HepG2 (cell line): ENCODE results near the gene SLC15A5. TPM values are rescaled to one million over a fixed set of nuclear protein-coding genes. Genes with fewer than 3 reads are reported as not detected.

Experiments used
- ATAC-seq: fragments of 200-7000 bp; cut with Tn5 transposase; 3 replicates; pipeline ENCODE4 v1.9.1; 2020; ENCODE audit warnings: mild to moderate bottlenecking, moderate library complexity
- BruUV-seq: library from RNA; stranded (reverse); fragments of 400-500 nt; replicated peaks from 2 replicates; lab custom pipeline; 2021; lab: Mats Ljungman, UMichigan
- CTCF ChIA-PET: fragments of 300-600 bp; formaldehyde crosslinking; extraction: SDS; loops from one replicate; lab custom pipeline; 2021; ENCODE audit warnings: low total read pairs, inconsistent platforms, low intra/inter-chr PET ratio; lab: Yijun Ruan, JAX
- POLR2A ChIA-PET: fragments of 350-600 bp; sonication (Branson Sonifier 250); formaldehyde crosslinking; loops from one replicate; lab custom pipeline; 2020; ENCODE audit warnings: antibody characterized with exemption, inconsistent platforms; lab: Yijun Ruan, JAX
- DNase-seq: peaks from one replicate; pipeline ENCODE4 v3.0.0-alpha.2; 2015; ENCODE audit warnings: low spot score
- FAIRE-seq: peaks from 3 replicates; lab custom pipeline; 2011; peaks lifted over from hg19 to GRCh38; lab: Jason Lieb, UNC
- H2AFZ ChIP-seq: one replicate; pipeline ENCODE4 v1.6.1; 2011; ENCODE audit warnings: low read length, inconsistent platforms
- H3K27ac ChIP-seq: fragments of 300-600 bp; 3 replicates; pipeline ENCODE4 v1.8.0; 2011; ENCODE audit warnings: mixed run types, mild to moderate bottlenecking, mixed read lengths, low read length, inconsistent platforms; ENCODE audit not compliant: insufficient read depth; ENCODE audit errors: extremely low read length
- H3K27me3 ChIP-seq, 2 experiments: fragments of 200-600 bp in 1 of 2; 2 replicates in 1 of 2; 3 replicates in 1 of 2; pipeline versions ENCODE4 v1.6.0 to v1.8.0; 2011; ENCODE audit warnings: low read length in 2 of 2, mild to moderate bottlenecking in 2 of 2, moderate library complexity in 2 of 2, inconsistent platforms in 1 of 2; ENCODE audit not compliant: insufficient read depth in 2 of 2, control insufficient read depth in 1 of 2
- H3K36me3 ChIP-seq, 2 experiments: fragments of 200-600 bp in 1 of 2; replicated peaks in 1 of 2; 2 replicates in 1 of 2; 3 replicates in 1 of 2; pipeline versions ENCODE4 v1.5.1 to v1.8.0; 2011; ENCODE audit warnings: low read length in 2 of 2, inconsistent platforms in 1 of 2; ENCODE audit not compliant: insufficient read depth in 2 of 2, control insufficient read depth in 1 of 2
- H3K4me1 ChIP-seq: 2 replicates; pipeline ENCODE4 v1.5.1; 2012; ENCODE audit warnings: low read length, inconsistent platforms; ENCODE audit not compliant: insufficient read depth
- H3K4me2 ChIP-seq: 2 replicates; pipeline ENCODE4 v1.6.0; 2011; ENCODE audit warnings: low read depth, low read length, inconsistent platforms
- H3K4me3 ChIP-seq, 3 experiments: fragments of 200-600 bp in 1 of 3; sonication (generic), shearing (Covaris generic) in 1 of 3; replicated peaks in 1 of 3; 2 replicates each; pipeline ENCODE4 v1.5.1; 2011 to 2016; ENCODE audit warnings: low read length in 3 of 3, inconsistent platforms in 2 of 3, low read depth in 2 of 3, mild to moderate bottlenecking in 2 of 3, control low read depth in 1 of 3, mixed read lengths in 1 of 3; ENCODE audit not compliant: insufficient read depth in 1 of 3
- H3K79me2 ChIP-seq: one replicate; pipeline ENCODE4 v1.6.1; 2011; ENCODE audit warnings: low read length, inconsistent platforms; ENCODE audit not compliant: insufficient read depth
- H3K9ac ChIP-seq: 2 replicates; pipeline ENCODE4 v1.6.0; 2011; ENCODE audit warnings: mild to moderate bottlenecking, low read depth, low read length, inconsistent platforms; ENCODE audit not compliant: insufficient read depth
- H3K9me3 ChIP-seq: 2 replicates; pipeline ENCODE4 v1.5.1; 2012; ENCODE audit warnings: mild to moderate bottlenecking, low read length
- H4K20me1 ChIP-seq: 2 replicates; pipeline ENCODE4 v1.6.0; 2011; ENCODE audit warnings: inconsistent platforms, mild to moderate bottlenecking, low read length, moderate library complexity; ENCODE audit not compliant: insufficient read depth
- HNRNPL ChIP-seq: fragments of 200-400 bp; formaldehyde crosslinking; IDR thresholded peaks from 2 replicates; pipeline ENCODE4 v1.6.1; 2017; ENCODE audit warnings: mild to moderate bottlenecking, low read depth, low read length
- LCORL ChIP-seq, 2 experiments: fragments of 450-650 bp in 1 of 2; sonication (generic) in 1 of 2; formaldehyde crosslinking in 1 of 2; IDR thresholded peaks; 2 replicates each; pipeline versions ENCODE4 v1.5.0 to v1.6.1; 2017 to 2020; ENCODE audit warnings: antibody characterized with exemption in 1 of 2, missing genetic modification reagents in 1 of 2
- MAFF ChIP-seq: IDR thresholded peaks from 2 replicates; pipeline ENCODE4 v1.6.1; 2011; ENCODE audit warnings: low read depth, low read length, improper control_type of control experiment
- RBM22 ChIP-seq: fragments of 200-400 bp; formaldehyde crosslinking; optimal IDR thresholded peaks from 2 replicates; pipeline ENCODE3; 2017; ENCODE audit warnings: mild to moderate bottlenecking, low read length, moderate library complexity
- ZBTB7B ChIP-seq: sonication (generic); formaldehyde crosslinking; IDR thresholded peaks from 2 replicates; pipeline ENCODE4 v1.4.0; 2020; ENCODE audit warnings: missing genetic modification reagents
- ZFYVE20 ChIP-seq: sonication (generic); formaldehyde crosslinking; IDR thresholded peaks from 2 replicates; pipeline ENCODE4 v1.8.0; 2023; ENCODE audit warnings: low read depth, mild to moderate bottlenecking, moderate library complexity, missing genetic modification reagents, borderline replicate concordance
- ZKSCAN5 ChIP-seq: sonication (generic); formaldehyde crosslinking; IDR thresholded peaks from 2 replicates; pipeline ENCODE4 v1.5.1; 2020; ENCODE audit warnings: mild to moderate bottlenecking, missing genetic modification reagents
- ZNF101 ChIP-seq: sonication (generic); formaldehyde crosslinking; IDR thresholded peaks from 2 replicates; pipeline ENCODE4 v1.4.0; 2020; ENCODE audit warnings: mild to moderate bottlenecking, low read depth, missing genetic modification reagents, borderline replicate concordance
- ZNF12 ChIP-seq: sonication (generic); formaldehyde crosslinking; IDR thresholded peaks from 2 replicates; pipeline ENCODE4 v1.5.0; 2020; ENCODE audit warnings: missing genetic modification reagents
- ZNF639 ChIP-seq: conservative IDR thresholded peaks from 2 replicates; pipeline ENCODE4 v1.6.1; 2018; ENCODE audit warnings: missing genetic modification reagents
- ZNF678 ChIP-seq: sonication (generic); formaldehyde crosslinking; IDR thresholded peaks from 2 replicates; pipeline ENCODE4 v1.4.0; 2020; ENCODE audit warnings: mild to moderate bottlenecking, missing genetic modification reagents
- ZNF770 ChIP-seq: sonication (generic); formaldehyde crosslinking; IDR thresholded peaks from 2 replicates; pipeline ENCODE4 v1.5.0; 2020; ENCODE audit warnings: mild to moderate bottlenecking, missing genetic modification reagents
- WGBS: methylation state at CpG from one replicate; pipeline ENCODE4 v1.1.6; 2017; ENCODE audit warnings: low lambda C conversion rate; 5-methylcytosine and 5-hydroxymethylcytosine counted together
- in situ Hi-C: cut with HindIII; loops from 2 replicates; pipeline ENCODE4 v1.10.0; 2017; ENCODE audit warnings: low pct_unique_long_range_greater_than_20kb; ENCODE audit not compliant: extremely low pct_ligation_motif_present
- intact Hi-C: fragments of 100-400 bp; cut with micrococcal nuclease; formaldehyde crosslinking; loops from one replicate; pipeline ENCODE4 v1.10.0; 2022; ENCODE audit not compliant: unreplicated experiment
- polyA plus RNA-seq, 8 experiments: library from polyadenylated mRNA; depleted of rRNA in 3 of 8; stranded (reverse) in 7 of 8; unstranded in 1 of 8; fragments of >200 nt; fragmentation: Illumina TruSeq in 4 of 8; extraction: Trizol in 4 of 8; gene quantifications; 2 replicates each; pipeline versions ENCODE4 v1.2.1 to v1.2.3, GENCODE V29; 2011 to 2016; ENCODE audit warnings: low read depth in 4 of 8, missing spikeins in 1 of 8, mixed read lengths in 1 of 8; ENCODE audit not compliant: insufficient read depth in 1 of 8
- total RNA-seq, 5 experiments: library from RNA; depleted of rRNA; stranded (reverse); fragments of >200 nt; fragmentation: Illumina TruSeq; extraction: Trizol; gene quantifications; 2 replicates each; pipeline ENCODE4 v1.2.3, GENCODE V29; 2016; ENCODE audit warnings: low read depth in 1 of 5

The SLC15A5 gene
- total and polyA plus RNA-seq, 2 of the 13 experiments (the other 11 are each of a cell fraction or from before 2014, with no cell fraction given) = not detected

DNA sequence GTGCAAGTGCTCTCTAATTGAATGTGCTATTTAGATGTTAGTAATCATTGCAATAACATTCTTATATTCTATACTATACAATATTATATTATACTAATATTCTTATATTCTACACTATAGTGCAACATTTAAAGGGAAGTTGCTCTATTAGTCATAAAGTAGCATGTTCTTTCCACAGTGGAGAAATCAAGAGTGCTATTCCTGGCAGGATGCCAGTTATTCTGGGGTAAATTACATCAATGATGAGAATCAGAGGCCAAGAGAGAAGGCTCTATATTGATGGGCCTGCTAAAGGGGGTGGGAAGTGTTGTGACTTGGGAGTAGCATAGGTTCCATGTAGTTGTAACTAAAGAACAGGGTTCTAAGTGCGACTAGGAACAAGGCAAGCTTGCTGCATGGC lies 121.5 kb downstream of the SLC15A5 start:
- no peak overlapping the region for H3K4me2 ChIP-seq
- H3K9ac ChIP-seq = no peak overlapping the region
- H3K9me3 ChIP-seq = no peaks in the 10 kb centered on the region
- 4% methylated on average over 1 of the region's 1 CpG for WGBS
- in situ Hi-C loops = no loop called here
- no peak overlapping the region for H3K27ac ChIP-seq
- ChIA-PET CTCF (no interaction called here), POLR2A (no interaction called here)
- no peak for FAIRE-seq
- no TSS peak for BruUV-seq
- H4K20me1 ChIP-seq = no peaks in the 10 kb centered on the region
- TF ChIP-seq LCORL (IDR thresholded peaks at IDR 0.05) (peak; percentile 64), LCORL (CRISPR knock-in tag; IDR thresholded peaks at IDR 0.05) (no peak), ZNF101 (CRISPR knock-in tag) (no peak)
- no peaks in the 10 kb centered on the region for H3K36me3 ChIP-seq
- DNase-seq = no peak
- intact Hi-C loops = no loop called here
- no peak overlapping the region for H3K4me3 ChIP-seq
- H3K4me1 ChIP-seq = no peaks in the 10 kb centered on the region
- no peak overlapping the region for H2AFZ ChIP-seq
- peaks cover 0 to 3% of the 10 kb centered on the region in 2 experiments; a peak in 1 of 5 replicates for H3K27me3 ChIP-seq
- H3K79me2 ChIP-seq = no peaks in the 10 kb centered on the region
- ATAC-seq = no peak

GRCh38 chr12:16154990-16155389 lies 122.5 kb downstream of the SLC15A5 start:
- H3K4me2 ChIP-seq = no peak overlapping the region
- in situ Hi-C loops (no loop called here), intact Hi-C loops (no loop called here)
- BruUV-seq = no TSS peak
- ChIA-PET POLR2A (no interaction called here), CTCF (no interaction called here)
- no peaks in the 10 kb centered on the region for H3K27me3 ChIP-seq
- no peak overlapping the region for H2AFZ ChIP-seq
- no peaks in the 10 kb centered on the region for H3K9me3 ChIP-seq
- ATAC-seq = no peak
- TF ChIP-seq ZNF770 (no peak), ZBTB7B (CRISPR knock-in tag) (no peak), ZFYVE20 (CRISPR knock-in tag) (no peak), ZKSCAN5 (CRISPR knock-in tag) (no peak), ZNF678 (no peak), MAFF (no peak), ZNF12 (CRISPR knock-in tag) (no peak), RBM22 (no peak), ZNF639 (CRISPR knock-in tag) (no peak), HNRNPL (no peak)
- FAIRE-seq = no peak
- no peaks in the 10 kb centered on the region for H3K4me1 ChIP-seq
- no peak overlapping the region for H3K9ac ChIP-seq
- no peak overlapping the region for H3K4me3 ChIP-seq
- no peak for DNase-seq
- H3K27ac ChIP-seq = no peak overlapping the region
- no peaks in the 10 kb centered on the region for H4K20me1 ChIP-seq
- no peaks in the 10 kb centered on the region for H3K79me2 ChIP-seq
- no peaks in the 10 kb centered on the region for H3K36me3 ChIP-seq
